ENCODE measurements around the gene BRD1. TPM values are rescaled to one million over a fixed set of nuclear protein-coding genes. Genes with fewer than 3 reads are reported as not detected.

The BRD1 gene
- total RNA-seq, 4 donors from 2014 or later: 44.6 to 74.9 (median 60.4) TPM

DNA sequence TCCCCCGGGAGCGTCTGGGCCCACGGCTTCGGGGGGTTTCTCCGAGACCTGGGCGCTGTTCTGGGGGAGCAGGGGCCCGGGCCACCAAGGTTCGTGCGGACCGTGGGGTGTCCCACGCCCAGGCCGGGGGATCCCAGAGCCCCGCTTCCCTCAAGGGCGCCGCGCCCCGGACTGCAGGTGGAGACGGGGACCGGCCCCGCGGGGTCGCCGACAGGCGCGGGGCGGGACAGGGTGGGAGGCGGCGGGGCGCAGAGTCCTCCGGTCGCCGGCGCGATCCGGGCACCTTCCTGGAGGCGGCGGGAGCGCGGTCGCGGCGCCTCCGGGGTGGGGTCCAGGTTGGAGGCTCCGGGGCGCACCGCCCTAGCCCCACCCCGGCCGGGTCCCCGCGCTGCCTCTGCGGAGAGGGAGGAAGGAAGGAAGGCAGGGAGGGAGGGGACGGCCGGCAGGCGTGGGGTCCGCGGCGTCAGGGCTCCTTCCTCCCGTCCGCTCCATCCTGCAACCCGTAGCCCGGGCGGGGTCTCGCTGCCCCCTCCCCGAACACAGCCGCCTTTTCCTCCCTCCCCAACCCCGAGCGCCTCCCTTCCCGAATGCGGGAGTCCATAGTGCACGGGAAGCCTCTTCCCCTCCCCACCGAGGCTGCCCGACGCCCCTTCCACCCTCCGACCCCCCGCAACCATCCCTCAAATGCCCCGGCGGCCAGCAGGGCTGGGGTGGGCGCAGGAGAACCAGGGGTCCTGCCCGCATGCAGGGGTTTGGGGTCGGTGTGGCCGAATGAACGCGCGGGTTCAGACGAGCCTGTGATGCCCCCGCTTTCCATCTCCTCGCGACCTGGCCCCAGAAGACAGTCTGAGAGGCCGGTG lies 21.7 kb upstream of the BRD1 start:
- TF ChIP-seq EP300 (IDR thresholded peaks at IDR 0.05): no peak
- no peak for DNase-seq (ENCODE audit: low spot score in 2 of 2)
- Histone ChIP-seq H3K4me3 (peak overlapping the region in 3 of 4 donors; percentile 27 to 53 (median 40)), H3K9me3 (no peaks in the 10 kb centered on the region), H3K4me1 (peaks cover 0 to 30% (median 17%) of the 10 kb centered on the region in 4 donors), H3K36me3 (no peaks in the 10 kb centered on the region), H3K27me3 (peaks cover 3 to 46% of the 10 kb centered on the region in 2 donors), H3K27ac (no peak overlapping the region)
- 3 to 4% methylated on average over 49 to 53 of the region's 89 CpGs for WGBS, 2 donors

DNA sequence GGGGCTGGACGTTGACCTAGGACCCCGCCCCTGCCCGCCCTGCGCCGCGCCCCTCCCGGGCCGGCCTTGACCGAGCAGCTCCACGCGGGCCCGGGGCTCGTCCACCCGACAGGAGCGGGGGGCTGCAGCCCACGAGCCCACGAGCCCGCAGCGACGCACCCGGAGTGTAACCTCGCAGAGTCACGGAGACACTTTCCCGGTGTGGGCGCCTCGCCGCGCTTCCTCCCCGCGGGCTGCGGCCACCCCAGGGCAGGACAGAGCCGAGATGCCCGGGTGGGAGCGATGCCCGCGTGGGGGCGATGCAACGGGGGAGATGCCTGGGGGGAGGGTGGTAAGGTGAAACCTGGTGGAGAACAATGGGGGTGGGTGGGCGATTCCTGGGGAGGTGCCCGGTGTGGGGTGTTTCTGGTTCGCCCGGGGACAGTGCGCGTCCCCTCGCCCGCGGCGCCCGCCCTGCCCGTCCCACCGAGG lies 21.1 kb upstream of the BRD1 start:
- Histone ChIP-seq H3K27me3 (peaks cover 3 to 46% of the 10 kb centered on the region in 2 donors), H3K4me1 (peaks cover 0 to 30% (median 17%) of the 10 kb centered on the region in 4 donors), H3K27ac (no peak overlapping the region), H3K4me3 (peak overlapping the region; percentile 22 to 53 (median 34)), H3K36me3 (no peaks in the 10 kb centered on the region), H3K9me3 (no peaks in the 10 kb centered on the region)
- TF ChIP-seq, protein P1, sequence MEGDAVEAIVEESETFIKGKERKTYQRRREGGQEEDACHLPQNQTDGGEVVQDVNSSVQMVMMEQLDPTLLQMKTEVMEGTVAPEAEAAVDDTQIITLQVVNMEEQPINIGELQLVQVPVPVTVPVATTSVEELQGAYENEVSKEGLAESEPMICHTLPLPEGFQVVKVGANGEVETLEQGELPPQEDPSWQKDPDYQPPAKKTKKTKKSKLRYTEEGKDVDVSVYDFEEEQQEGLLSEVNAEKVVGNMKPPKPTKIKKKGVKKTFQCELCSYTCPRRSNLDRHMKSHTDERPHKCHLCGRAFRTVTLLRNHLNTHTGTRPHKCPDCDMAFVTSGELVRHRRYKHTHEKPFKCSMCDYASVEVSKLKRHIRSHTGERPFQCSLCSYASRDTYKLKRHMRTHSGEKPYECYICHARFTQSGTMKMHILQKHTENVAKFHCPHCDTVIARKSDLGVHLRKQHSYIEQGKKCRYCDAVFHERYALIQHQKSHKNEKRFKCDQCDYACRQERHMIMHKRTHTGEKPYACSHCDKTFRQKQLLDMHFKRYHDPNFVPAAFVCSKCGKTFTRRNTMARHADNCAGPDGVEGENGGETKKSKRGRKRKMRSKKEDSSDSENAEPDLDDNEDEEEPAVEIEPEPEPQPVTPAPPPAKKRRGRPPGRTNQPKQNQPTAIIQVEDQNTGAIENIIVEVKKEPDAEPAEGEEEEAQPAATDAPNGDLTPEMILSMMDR (IDR thresholded peaks at IDR 0.05): no peak
- 0 to 1% methylated on average over 10 to 40 of the region's 51 CpGs for WGBS, 2 donors
- no peak for DNase-seq (ENCODE audit: low spot score in 2 of 2)

DNA sequence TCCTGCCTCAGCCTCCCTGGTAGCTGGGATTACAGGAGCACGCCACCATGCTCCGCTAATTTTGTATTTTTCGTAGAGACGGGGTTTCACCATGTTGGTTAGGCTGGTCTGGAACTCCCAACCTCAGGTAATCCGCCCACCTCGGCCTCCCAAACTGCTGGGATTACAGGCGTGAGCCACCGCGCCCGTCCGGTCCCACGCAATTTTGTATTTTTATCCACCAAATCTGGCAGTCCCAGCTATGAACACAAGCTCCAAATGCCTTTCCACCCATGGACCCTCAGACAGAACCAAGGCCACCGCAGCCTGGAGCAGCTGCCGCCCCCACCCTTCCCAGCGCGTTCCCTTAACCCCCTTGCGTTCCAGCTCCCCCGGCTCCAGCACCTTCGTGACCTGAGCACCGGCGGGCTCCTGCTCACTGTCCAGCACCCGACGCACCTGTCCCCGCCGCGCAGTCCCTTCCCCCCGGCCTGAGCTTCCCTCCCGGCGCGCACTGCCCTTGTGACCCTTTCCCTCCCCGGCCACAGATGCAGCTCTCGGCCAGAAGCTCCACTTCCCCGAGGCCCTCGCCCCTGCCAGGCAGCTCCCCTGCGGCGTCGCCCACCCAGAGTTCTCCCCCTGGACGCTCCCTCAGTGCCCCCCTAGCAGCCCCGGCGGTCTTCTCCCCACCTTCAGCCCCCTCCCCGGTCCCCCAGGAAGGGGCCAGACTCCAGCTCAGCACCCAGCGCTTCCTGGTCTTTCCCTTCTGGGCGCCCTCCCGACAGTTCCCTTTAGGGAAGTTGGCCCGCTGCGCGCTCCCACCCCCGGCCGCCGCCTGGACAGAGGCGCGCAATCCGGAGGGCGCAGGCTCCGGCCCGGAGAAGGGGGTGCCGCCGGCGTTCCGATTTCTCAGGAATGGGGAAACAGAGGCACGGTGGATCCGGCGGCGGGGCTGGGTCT lies 20.3 kb upstream of the BRD1 start:
- WGBS, 2 donors: 19 to 20% methylated on average over 60 to 63 of the region's 64 CpGs
- Histone ChIP-seq H3K9me3 (no peaks in the 10 kb centered on the region), H3K36me3 (no peaks in the 10 kb centered on the region), H3K4me3 (peak overlapping the region; percentile 17 to 53 (median 31)), H3K27me3 (peaks cover 3 to 46% of the 10 kb centered on the region in 2 donors), H3K27ac (no peak overlapping the region), H3K4me1 (peaks cover 0 to 29% (median 17%) of the 10 kb centered on the region in 4 donors)
- TF ChIP-seq POLR2A (IDR thresholded peaks at IDR 0.05): no peak
- TF ChIP-seq, protein P1 (IDR thresholded peaks at IDR 0.05): no peak
- TF ChIP-seq EP300 (IDR thresholded peaks at IDR 0.05): no peak
- no peak for DNase-seq (ENCODE audit: low spot score in 2 of 2)

DNA sequence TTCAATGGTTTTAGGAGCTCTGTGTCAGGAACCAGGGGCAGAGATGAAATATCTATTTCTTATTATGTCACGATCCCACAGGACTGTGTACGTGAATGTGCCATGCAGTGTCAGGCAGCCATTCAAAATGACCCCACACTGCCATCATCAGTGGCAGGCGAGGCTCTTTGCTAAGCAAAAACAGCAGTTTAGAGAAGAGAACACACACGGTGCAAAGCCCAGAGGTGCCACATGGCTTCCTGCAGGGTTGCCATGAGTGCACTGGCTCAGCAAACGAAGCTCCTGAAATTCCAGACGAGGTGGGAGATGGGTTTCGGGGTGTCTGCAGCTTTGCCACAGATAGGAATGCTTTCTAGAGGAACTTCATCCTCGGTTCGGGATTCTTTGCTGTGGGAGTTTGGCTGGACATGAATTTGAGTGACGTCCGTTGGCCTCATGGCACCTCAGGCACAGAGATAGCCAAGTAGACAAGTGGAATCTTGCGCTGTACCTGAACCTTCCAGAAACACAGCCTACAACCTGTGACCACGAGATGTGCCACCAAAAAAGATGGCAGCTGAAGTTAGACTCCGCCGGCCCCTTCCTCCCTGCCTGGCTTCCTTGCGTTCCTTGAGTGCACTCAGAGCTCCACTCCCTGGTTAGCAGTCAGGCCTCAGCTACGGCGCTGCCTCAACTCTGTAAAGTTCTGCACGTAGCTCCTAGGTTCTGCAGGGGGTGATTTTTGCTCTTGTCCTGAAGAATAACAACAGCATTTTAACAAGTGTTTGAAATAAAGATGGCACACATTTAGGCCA lies 18.2 kb upstream of the BRD1 start:
- Histone ChIP-seq H3K27ac (no peak overlapping the region), H3K4me1 (peaks cover 0 to 22% (median 17%) of the 10 kb centered on the region in 4 donors), H3K36me3 (no peaks in the 10 kb centered on the region), H3K4me3 (no peak overlapping the region), H3K27me3 (peaks cover 3 to 44% of the 10 kb centered on the region in 2 donors), H3K9me3 (no peaks in the 10 kb centered on the region)
- TF ChIP-seq POLR2A (IDR thresholded peaks at IDR 0.05) (no peak), EP300 (IDR thresholded peaks at IDR 0.05) (no peak)
- TF ChIP-seq, protein P1 (IDR thresholded peaks at IDR 0.05): no peak
- WGBS, 2 donors: 73 to 80% methylated on average over 19 of the region's 19 CpGs
- no peak for DNase-seq (ENCODE audit: low spot score in 2 of 2)

DNA sequence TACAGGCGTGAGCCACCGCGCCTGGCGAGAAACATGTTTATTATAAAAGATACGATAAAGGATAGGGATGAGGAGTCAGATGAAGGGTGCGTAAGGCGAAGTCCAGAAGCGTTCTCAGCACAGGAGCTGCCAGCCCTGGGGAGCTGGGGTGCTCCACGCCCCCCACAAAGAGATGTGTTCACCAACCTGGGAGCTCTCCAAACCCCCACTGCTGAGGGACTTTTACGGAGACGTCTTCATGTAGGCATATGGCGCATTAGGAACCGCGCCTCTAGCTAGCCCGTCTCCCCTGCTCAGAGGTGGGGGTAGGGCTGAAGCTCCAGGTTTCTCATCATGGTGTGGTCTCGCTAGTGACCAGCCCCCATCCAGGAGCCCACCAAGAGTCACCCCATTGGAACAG lies 17.6 kb upstream of the BRD1 start:
- Histone ChIP-seq H3K9me3 (no peaks in the 10 kb centered on the region), H3K4me3 (no peak overlapping the region), H3K27me3 (peaks cover 3 to 38% of the 10 kb centered on the region in 2 donors), H3K4me1 (peaks cover 0 to 22% (median 17%) of the 10 kb centered on the region in 4 donors), H3K27ac (no peak overlapping the region), H3K36me3 (no peaks in the 10 kb centered on the region)
- no peak for TF ChIP-seq EP300 (IDR thresholded peaks at IDR 0.05)
- TF ChIP-seq POLR2A (IDR thresholded peaks at IDR 0.05): no peak
- TF ChIP-seq, protein P1 (IDR thresholded peaks at IDR 0.05): no peak
- WGBS, 2 donors: 83 to 88% methylated on average over 15 to 16 of the region's 16 CpGs
- no peak for DNase-seq (ENCODE audit: low spot score in 2 of 2)
